CD14-positive monocyte (primary cell): ENCODE measurements around the gene MGAT5. TPM values are rescaled to one million over a fixed set of nuclear protein-coding genes. Genes with fewer than 3 reads are reported as not detected.

Experiments used
- DNase-seq, 3 donors: peaks; one replicate each; pipeline ENCODE4 v3.0.0-alpha.2; 2011 to 2022
- H2AFZ ChIP-seq: 2 replicates; pipeline ENCODE4 v1.6.0; 2012; ENCODE audit warnings: mild to moderate bottlenecking, low read depth, low read length, inconsistent platforms; ENCODE audit not compliant: insufficient read depth, poor library complexity, severe bottlenecking
- H3K27ac ChIP-seq, 2 donors: 1 replicate in 1 of 2; 2 replicates in 1 of 2; pipeline ENCODE4 v1.5.1; 2012 to 2013; ENCODE audit warnings: low read length in 2 of 2, control low read depth in 1 of 2, inconsistent platforms in 1 of 2, low read depth in 1 of 2, mild to moderate bottlenecking in 1 of 2
- H3K27me3 ChIP-seq, 2 donors: one replicate each; pipeline versions ENCODE4 v1.6.0 to v1.6.1; 2011 to 2013; ENCODE audit warnings: low read length in 2 of 2; ENCODE audit not compliant: control insufficient read depth in 2 of 2, insufficient read depth in 2 of 2
- H3K36me3 ChIP-seq, 2 donors: replicated peaks in 1 of 2; 1 replicate in 1 of 2; 2 replicates in 1 of 2; pipeline versions ENCODE4 v1.5.1 to v1.6.1; 2012 to 2013; ENCODE audit warnings: low read length in 2 of 2, control low read depth in 1 of 2, inconsistent platforms in 1 of 2, mild to moderate bottlenecking in 1 of 2; ENCODE audit not compliant: insufficient read depth in 2 of 2, control insufficient read depth in 1 of 2
- H3K4me1 ChIP-seq, 2 donors: 1 replicate in 1 of 2; 2 replicates in 1 of 2; pipeline versions ENCODE4 v1.5.1 to v1.6.1; 2012 to 2013; ENCODE audit warnings: low read length in 2 of 2, control low read depth in 1 of 2, inconsistent platforms in 1 of 2, mild to moderate bottlenecking in 1 of 2, moderate library complexity in 1 of 2; ENCODE audit not compliant: insufficient read depth in 2 of 2, control insufficient read depth in 1 of 2
- H3K4me2 ChIP-seq: replicated peaks from 2 replicates; pipeline ENCODE3; 2012; ENCODE audit warnings: low read length, moderate library complexity, mild to moderate bottlenecking; ENCODE audit not compliant: poor library complexity, severe bottlenecking; ENCODE audit errors: extremely low read depth
- H3K4me3 ChIP-seq, 3 experiments: fragments of 200-600 bp in 1 of 3; sonication (generic) in 1 of 3; replicated peaks in 1 of 3; 1 replicate in 2 of 3; 2 replicates in 1 of 3; pipeline ENCODE4 v1.5.1; 2011 to 2013; ENCODE audit warnings: low read length in 3 of 3, mild to moderate bottlenecking in 3 of 3, control low read depth in 2 of 3, low read depth in 2 of 3, inconsistent platforms in 1 of 3, moderate library complexity in 1 of 3
- H3K79me2 ChIP-seq: 2 replicates; pipeline ENCODE4 v1.6.0; 2012; ENCODE audit warnings: mild to moderate bottlenecking, control low read depth, inconsistent platforms, low read length, moderate library complexity; ENCODE audit not compliant: insufficient read depth
- H3K9ac ChIP-seq: 2 replicates; pipeline ENCODE4 v1.6.0; 2017; ENCODE audit warnings: low read length, mild to moderate bottlenecking; ENCODE audit not compliant: insufficient read depth, poor library complexity, severe bottlenecking
- H3K9me3 ChIP-seq, 2 donors: replicated peaks in 1 of 2; 1 replicate in 1 of 2; 2 replicates in 1 of 2; pipeline versions ENCODE4 v1.5.1 to v1.6.1; 2012 to 2013; ENCODE audit warnings: low read length in 2 of 2, control low read depth in 1 of 2; ENCODE audit not compliant: control insufficient read depth in 1 of 2, insufficient read depth in 1 of 2
- H4K20me1 ChIP-seq: 2 replicates; pipeline ENCODE4 v1.6.0; 2012; ENCODE audit warnings: mild to moderate bottlenecking, low read length, control low read depth, moderate library complexity; ENCODE audit not compliant: insufficient read depth
- H3K27ac Mint-ChIP-seq, 7 donors: one replicate each; pipeline ENCODE4 v1.8.0; 2020; ENCODE audit warnings: mild to moderate bottlenecking in 7 of 7, mixed read lengths in 7 of 7, moderate library complexity in 6 of 7, inconsistent platforms in 2 of 7
- H3K27me3 Mint-ChIP-seq, 3 donors: one replicate each; pipeline ENCODE4 v1.8.0; 2021 to 2022; ENCODE audit warnings: low read depth in 3 of 3, mild to moderate bottlenecking in 3 of 3, mixed read lengths in 3 of 3, moderate library complexity in 3 of 3, inconsistent platforms in 1 of 3
- H3K36me3 Mint-ChIP-seq, 2 donors: one replicate each; pipeline ENCODE4 v1.8.0; 2020; ENCODE audit warnings: mixed read lengths in 2 of 2, inconsistent platforms in 1 of 2, mild to moderate bottlenecking in 1 of 2
- H3K4me1 Mint-ChIP-seq: one replicate; pipeline ENCODE4 v1.8.0; 2020; ENCODE audit warnings: mild to moderate bottlenecking, mixed read lengths
- H3K4me3 Mint-ChIP-seq, 2 donors: one replicate each; pipeline ENCODE4 v1.8.0; 2020; ENCODE audit warnings: mild to moderate bottlenecking in 2 of 2, mixed read lengths in 2 of 2, moderate library complexity in 1 of 2
- H3K9me3 Mint-ChIP-seq, 7 donors: one replicate each; pipeline ENCODE4 v1.8.0; 2020 to 2022; ENCODE audit warnings: mixed read lengths in 7 of 7, mild to moderate bottlenecking in 6 of 7, moderate library complexity in 6 of 7, inconsistent platforms in 2 of 7
- CTCF ChIP-seq: fragments of 200-600 bp; IDR thresholded peaks from one replicate; pipeline ENCODE4 v1.8.0; 2022; ENCODE audit warnings: antibody characterized with exemption, mild to moderate bottlenecking
- WGBS: methylation state at CpG from one replicate; pipeline ENCODE4 v1.1.5; 2013; ENCODE audit warnings: missing lambda C conversion rate; ENCODE audit not compliant: insufficient coverage; 5-methylcytosine and 5-hydroxymethylcytosine counted together
- intact Hi-C, 2 donors: fragments of 100-400 bp; cut with micrococcal nuclease; formaldehyde crosslinking; loops; one replicate each; pipeline versions ENCODE4 v1.15.0 to v1.15.1; 2023
- polyA plus RNA-seq, 3 donors: library from polyadenylated mRNA; depleted of rRNA in 1 of 3; unstranded in 2 of 3; stranded (reverse) in 1 of 3; fragments of 300-500 nt in 2 of 3; fragments of >200 nt in 1 of 3; fragmentation: Illumina TruSeq in 2 of 3; gene quantifications; 1 replicate in 2 of 3; 2 replicates in 1 of 3; pipeline ENCODE4 v1.2.3, GENCODE V29; 2012 to 2021

Gene MGAT5
- polyA plus RNA-seq, 3 donors: 1.9 to 6.6 (median 2.4) TPM

GRCh38 chr2:134314681-134315368, 61.0 kb downstream of the MGAT5 start:
- peaks cover 22 to 32% of the 10 kb centered on the region in 2 donors for H3K36me3 Mint-ChIP-seq
- H4K20me1 ChIP-seq: peaks cover 3% of the 10 kb centered on the region
- no peak overlapping the region for H3K9ac ChIP-seq
- no peak for DNase-seq
- H3K79me2 ChIP-seq: no peaks in the 10 kb centered on the region
- intact Hi-C loops: no loop called here
- H3K27ac Mint-ChIP-seq: peak overlapping the region in 3 of 7 donors; percentile 47 to 53 (median 51)
- no peak overlapping the region for H3K4me2 ChIP-seq
- no peak overlapping the region for H3K4me3 ChIP-seq
- no peaks in the 10 kb centered on the region for H3K4me1 ChIP-seq
- no peaks in the 10 kb centered on the region for H3K9me3 ChIP-seq
- H3K27ac ChIP-seq: no peak overlapping the region
- no peaks in the 10 kb centered on the region for H3K27me3 ChIP-seq
- H3K27me3 Mint-ChIP-seq: no peaks in the 10 kb centered on the region
- peaks cover 16% of the 10 kb centered on the region for H3K4me1 Mint-ChIP-seq
- TF ChIP-seq CTCF: no peak
- H3K4me3 Mint-ChIP-seq: no peak overlapping the region
- H3K36me3 ChIP-seq: peaks cover 9 to 27% of the 10 kb centered on the region in 2 donors
- 70% methylated on average over 3 of the region's 5 CpGs for WGBS
- no peaks in the 10 kb centered on the region for H3K9me3 Mint-ChIP-seq
- H2AFZ ChIP-seq: no peak overlapping the region

GRCh38 chr2:134315471-134315870, 61.6 kb downstream of the MGAT5 start:
- Mint-ChIP-seq H3K4me1 (peaks cover 23% of the 10 kb centered on the region), H3K27ac (no peak overlapping the region), H3K36me3 (peaks cover 22 to 33% of the 10 kb centered on the region in 2 donors), H3K9me3 (no peaks in the 10 kb centered on the region), H3K4me3 (no peak overlapping the region), H3K27me3 (no peaks in the 10 kb centered on the region)
- Histone ChIP-seq H3K27me3 (no peaks in the 10 kb centered on the region), H3K4me2 (no peak overlapping the region), H3K27ac (no peak overlapping the region), H3K36me3 (peaks cover 9 to 27% of the 10 kb centered on the region in 2 donors), H3K9ac (no peak overlapping the region), H3K4me3 (no peak overlapping the region), H3K9me3 (no peaks in the 10 kb centered on the region), H2AFZ (no peak overlapping the region), H4K20me1 (peaks cover 3% of the 10 kb centered on the region), H3K4me1 (peaks cover under 1 to 2% of the 10 kb centered on the region in 2 donors), H3K79me2 (no peaks in the 10 kb centered on the region)
- WGBS: no CpG with 5 or more reads among the region's 2 CpGs
- DNase-seq: no peak
- intact Hi-C loops: no loop called here
- TF ChIP-seq CTCF: no peak
